Calu3 (cell line): Measurements from ENCODE around the gene RAB27B. TPM values are rescaled to one million over a fixed set of nuclear protein-coding genes. Genes with fewer than 3 reads are reported as not detected.

Experiments used
- BruUV-seq: library from RNA; stranded (reverse); fragments of 400-500 nt; replicated peaks from 2 replicates; lab custom pipeline; 2021; lab: Mats Ljungman, UMichigan
- CTCF ChIA-PET: fragments of 300-600 bp; sonication (Branson Sonifier 250); formaldehyde crosslinking; loops from one replicate; lab custom pipeline; 2022; ENCODE audit warnings: antibody characterized with exemption; lab: Charles Lee
- DNase-seq: peaks from one replicate; pipeline ENCODE4 v3.0.0; 2022
- H3K27ac Mint-ChIP-seq: one replicate; pipeline ENCODE4 v1.8.0; 2022; ENCODE audit warnings: mixed read lengths; ENCODE audit not compliant: unreplicated experiment
- H3K27me3 Mint-ChIP-seq: one replicate; pipeline ENCODE4 v1.8.0; 2022; ENCODE audit warnings: mixed read lengths; ENCODE audit not compliant: unreplicated experiment
- H3K36me3 Mint-ChIP-seq: one replicate; pipeline ENCODE4 v1.8.0; 2022; ENCODE audit warnings: mild to moderate bottlenecking, moderate library complexity, mixed read lengths; ENCODE audit not compliant: insufficient read depth, unreplicated experiment
- H3K4me1 Mint-ChIP-seq: one replicate; pipeline ENCODE4 v1.8.0; 2022; ENCODE audit warnings: mild to moderate bottlenecking, low read depth, mixed read lengths; ENCODE audit not compliant: unreplicated experiment
- H3K4me3 Mint-ChIP-seq: one replicate; pipeline ENCODE4 v1.8.0; 2022; ENCODE audit warnings: mild to moderate bottlenecking, low read depth, moderate library complexity, mixed read lengths; ENCODE audit not compliant: unreplicated experiment
- H3K9me3 Mint-ChIP-seq: one replicate; pipeline ENCODE4 v1.8.0; 2022; ENCODE audit warnings: low read depth, mixed read lengths; ENCODE audit not compliant: unreplicated experiment
- intact Hi-C: fragments of 100-400 bp; cut with micrococcal nuclease; formaldehyde crosslinking; loops from one replicate; pipeline ENCODE4 v1.10.0; 2022; ENCODE audit not compliant: unreplicated experiment
- total RNA-seq: library from RNA; stranded (reverse); gene quantifications from 2 replicates; pipeline ENCODE4 v1.2.3, GENCODE V29; 2022
- TF ChIP-seq, protein P1 (sequence below): fragments of 200-600 bp; IDR thresholded peaks from one replicate; pipeline ENCODE4 v1.8.0; 2022; ENCODE audit warnings: antibody characterized with exemption; ENCODE audit not compliant: unreplicated experiment

Gene RAB27B
- total RNA-seq, 1 experiment from 2014 or later, result 38.3 TPM

DNA sequence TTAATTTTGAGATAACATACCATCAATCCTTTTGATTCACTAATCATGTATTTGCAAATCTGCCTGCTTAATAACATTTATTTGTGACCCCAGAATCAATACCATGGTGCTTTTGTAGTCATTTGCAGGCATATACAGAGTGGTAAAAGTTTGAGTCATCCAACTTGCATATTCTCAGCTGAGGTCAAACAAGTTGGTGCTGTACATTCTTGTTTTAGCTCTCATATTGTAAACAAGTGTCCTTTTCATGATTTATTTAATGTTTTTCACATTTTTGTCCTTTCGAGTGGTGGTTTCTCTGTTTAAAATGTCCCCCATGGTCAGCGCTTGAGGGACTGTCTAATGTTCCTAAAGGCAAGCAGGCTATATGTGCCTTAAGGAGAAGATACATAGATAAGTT, 17.5 kb downstream of the RAB27B start:
- TF ChIP-seq, protein P1, sequence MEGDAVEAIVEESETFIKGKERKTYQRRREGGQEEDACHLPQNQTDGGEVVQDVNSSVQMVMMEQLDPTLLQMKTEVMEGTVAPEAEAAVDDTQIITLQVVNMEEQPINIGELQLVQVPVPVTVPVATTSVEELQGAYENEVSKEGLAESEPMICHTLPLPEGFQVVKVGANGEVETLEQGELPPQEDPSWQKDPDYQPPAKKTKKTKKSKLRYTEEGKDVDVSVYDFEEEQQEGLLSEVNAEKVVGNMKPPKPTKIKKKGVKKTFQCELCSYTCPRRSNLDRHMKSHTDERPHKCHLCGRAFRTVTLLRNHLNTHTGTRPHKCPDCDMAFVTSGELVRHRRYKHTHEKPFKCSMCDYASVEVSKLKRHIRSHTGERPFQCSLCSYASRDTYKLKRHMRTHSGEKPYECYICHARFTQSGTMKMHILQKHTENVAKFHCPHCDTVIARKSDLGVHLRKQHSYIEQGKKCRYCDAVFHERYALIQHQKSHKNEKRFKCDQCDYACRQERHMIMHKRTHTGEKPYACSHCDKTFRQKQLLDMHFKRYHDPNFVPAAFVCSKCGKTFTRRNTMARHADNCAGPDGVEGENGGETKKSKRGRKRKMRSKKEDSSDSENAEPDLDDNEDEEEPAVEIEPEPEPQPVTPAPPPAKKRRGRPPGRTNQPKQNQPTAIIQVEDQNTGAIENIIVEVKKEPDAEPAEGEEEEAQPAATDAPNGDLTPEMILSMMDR, result no peak
- CTCF ChIA-PET, result no interaction called here
- no TSS peak for BruUV-seq
- no peaks in the 10 kb centered on the region for H3K9me3 Mint-ChIP-seq
- no peaks in the 10 kb centered on the region for H3K36me3 Mint-ChIP-seq
- no peak for DNase-seq
- H3K4me3 Mint-ChIP-seq, result no peak overlapping the region
- intact Hi-C loops, result no loop called here
- no peak overlapping the region for H3K27ac Mint-ChIP-seq
- no peaks in the 10 kb centered on the region for H3K27me3 Mint-ChIP-seq
- peaks cover 15% of the 10 kb centered on the region for H3K4me1 Mint-ChIP-seq

DNA sequence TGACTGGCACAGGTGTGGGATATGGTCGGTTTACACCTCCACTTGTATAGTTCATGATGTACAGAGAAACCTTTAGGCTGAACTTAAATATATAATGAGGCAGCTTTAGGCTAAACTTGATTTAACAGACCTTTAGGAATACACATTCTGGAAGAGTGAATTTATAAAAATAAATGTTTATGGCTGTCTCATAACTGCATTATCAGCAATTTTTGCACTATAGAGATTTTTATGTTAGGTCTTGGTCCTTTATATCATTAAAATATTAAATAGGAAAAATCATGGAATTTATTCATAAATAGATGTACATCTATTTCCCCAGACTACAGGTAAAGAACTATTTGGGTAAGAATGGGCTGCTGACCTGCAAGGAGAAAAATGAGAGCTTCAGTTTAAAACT, 19.8 kb downstream of the RAB27B start:
- no TSS peak for BruUV-seq
- TF ChIP-seq, protein P1, result no peak
- Mint-ChIP-seq H3K36me3 (no peaks in the 10 kb centered on the region), H3K27ac (no peak overlapping the region), H3K4me3 (no peak overlapping the region), H3K4me1 (peaks cover 26% of the 10 kb centered on the region), H3K9me3 (no peaks in the 10 kb centered on the region), H3K27me3 (no peaks in the 10 kb centered on the region)
- intact Hi-C loops, result no loop called here
- no peak for DNase-seq
- CTCF ChIA-PET, result interaction anchor here (1.7 kb wide), 1 partner anchor 18 kb away, joined by 3 read pairs; no protein-coding TSS in a partner anchor

DNA sequence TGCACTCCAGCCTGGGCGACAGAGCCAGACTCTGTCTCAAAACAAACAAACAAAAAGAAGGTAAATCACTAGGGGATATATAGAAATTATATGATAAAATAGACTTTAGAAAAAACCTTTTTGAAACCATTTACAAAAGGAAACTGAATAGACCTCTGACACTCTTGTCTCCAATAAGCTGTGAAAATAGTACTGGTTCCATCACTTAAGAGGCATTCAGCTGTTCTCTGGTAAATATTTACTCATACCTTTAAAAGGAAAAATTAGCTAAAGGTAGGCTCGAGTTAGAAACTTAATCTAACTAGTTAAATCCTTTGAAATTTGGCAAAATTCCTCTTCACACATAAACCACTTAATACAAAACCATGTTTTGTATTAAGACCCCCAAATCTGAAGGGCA, 21.4 kb downstream of the RAB27B start:
- no peaks in the 10 kb centered on the region for H3K36me3 Mint-ChIP-seq
- no peak overlapping the region for H3K27ac Mint-ChIP-seq
- H3K4me1 Mint-ChIP-seq, result peaks cover 41% of the 10 kb centered on the region
- H3K27me3 Mint-ChIP-seq, result no peaks in the 10 kb centered on the region
- intact Hi-C loops, result no loop called here
- H3K9me3 Mint-ChIP-seq, result no peaks in the 10 kb centered on the region
- BruUV-seq, result no TSS peak
- DNase-seq, result no peak
- CTCF ChIA-PET, result no interaction called here
- TF ChIP-seq, protein P1, result no peak
- no peak overlapping the region for H3K4me3 Mint-ChIP-seq

DNA sequence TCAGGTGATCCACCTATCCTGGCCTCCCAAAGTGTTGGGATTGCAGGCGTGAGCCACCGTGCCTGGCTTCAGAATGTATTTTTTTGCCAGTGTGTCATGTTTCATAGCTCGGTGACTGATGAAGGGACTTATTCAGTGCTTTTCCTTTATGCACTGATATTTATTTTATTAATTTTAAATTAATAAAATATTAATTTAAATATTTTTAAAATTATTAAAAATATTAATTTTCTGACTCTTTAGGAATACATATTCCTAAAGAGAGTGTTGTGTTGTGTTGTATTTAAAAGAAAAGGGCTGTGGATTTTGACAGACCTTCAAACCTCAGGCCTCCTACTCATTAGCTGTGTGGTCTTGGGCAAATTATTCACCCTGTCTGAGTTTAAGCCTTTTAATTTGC, 22.3 kb downstream of the RAB27B start:
- Mint-ChIP-seq H3K9me3 (no peaks in the 10 kb centered on the region), H3K36me3 (no peaks in the 10 kb centered on the region), H3K27ac (no peak overlapping the region), H3K4me3 (no peak overlapping the region), H3K27me3 (no peaks in the 10 kb centered on the region), H3K4me1 (peaks cover 37% of the 10 kb centered on the region)
- CTCF ChIA-PET, result no interaction called here
- no TSS peak for BruUV-seq
- DNase-seq, result no peak
- intact Hi-C loops, result no loop called here
- TF ChIP-seq, protein P1, result no peak
